ENCODE results near the gene RAC3. TPM values are rescaled to one million over a fixed set of nuclear protein-coding genes. Genes with fewer than 3 reads are reported as not detected.

RAC3 gene
- total and polyA plus RNA-seq, 9 of the 15 experiments (the other 6 are each of a cell fraction or from before 2014, with no cell fraction given) = 0.23 to 292 (median 118) TPM

DNA sequence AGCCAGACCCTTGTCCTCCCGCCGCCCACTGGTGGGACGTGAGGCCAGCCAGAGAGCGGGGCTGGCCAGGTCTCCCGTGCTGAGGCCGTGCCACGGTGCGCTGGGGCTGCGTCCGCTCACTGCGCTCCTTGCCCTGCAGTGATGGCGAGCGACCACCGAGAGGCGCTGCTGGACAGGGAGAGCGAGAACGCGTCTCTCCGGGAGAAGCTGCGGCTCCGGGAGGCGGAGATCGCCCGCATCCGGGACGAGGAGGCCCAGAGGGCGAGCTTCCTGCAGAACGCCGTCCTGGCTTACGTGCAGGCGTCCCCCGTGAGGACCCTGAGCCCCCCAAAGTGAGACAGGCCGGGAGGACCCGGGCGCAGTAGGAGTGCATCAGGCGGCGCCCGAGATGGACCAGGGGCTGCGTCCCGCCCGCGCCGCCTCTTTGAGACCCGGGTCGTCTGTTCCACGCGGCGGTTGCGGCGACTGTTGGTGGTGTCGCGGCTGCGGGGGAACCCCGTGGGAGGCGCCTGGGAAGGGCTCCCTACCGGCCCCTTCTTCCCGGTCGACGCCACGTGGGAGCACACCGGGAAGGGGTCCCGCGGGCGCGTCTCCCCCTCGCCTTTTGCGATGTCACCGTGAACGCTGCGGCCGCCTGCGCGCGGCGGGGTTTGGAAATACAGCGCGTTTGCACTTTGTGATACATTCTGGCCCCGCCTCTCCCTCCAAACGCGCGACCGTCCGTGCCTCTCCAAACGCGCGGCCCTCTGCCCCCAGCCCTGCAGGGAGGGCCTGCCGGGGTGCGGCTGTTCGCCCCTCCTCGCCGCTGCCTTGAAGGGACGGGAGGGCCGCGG lies 792 bp upstream of the RAC3 start (continued):
- TF ChIP-seq ZNF212 (CRISPR knock-in tag; IDR thresholded peaks at IDR 0.05) (no peak), CHD1 (IDR thresholded peaks at IDR 0.05; ENCODE audit: low read length) (no peak), NUFIP1 (IDR thresholded peaks at IDR 0.05; ENCODE audit: partially characterized antibody) (no peak), SNIP1 (IDR thresholded peaks at IDR 0.05; ENCODE audit: low read depth) (no peak), MED1 (CRISPR knock-in tag; IDR thresholded peaks at IDR 0.05; ENCODE audit: borderline replicate concordance) (no peak), BDP1 (IDR thresholded peaks at IDR 0.05; ENCODE audit: insufficient read depth, insufficient read length) (no peak), ARHGAP35 (IDR thresholded peaks at IDR 0.05; ENCODE audit: partially characterized antibody) (no peak), FOXA1 (IDR thresholded peaks at IDR 0.05; ENCODE audit: borderline replicate concordance) (no peak), PRPF4 (IDR thresholded peaks at IDR 0.05; ENCODE audit: insufficient read depth, low read depth, low read length, poor library complexity, severe bottlenecking) (no peak), ZNF324 (CRISPR knock-in tag; IDR thresholded peaks at IDR 0.05) (no peak), ERF (CRISPR knock-in tag; IDR thresholded peaks at IDR 0.05) (no peak; the same call in 1 of the 2 replicates), ZFX (CRISPR knock-in tag; IDR thresholded peaks at IDR 0.05) (peak; percentile 80), CCAR2 (IDR thresholded peaks at IDR 0.05; ENCODE audit: low read depth, low read length) (no peak), ZNF274 (IDR thresholded peaks at IDR 0.05; ENCODE audit: borderline replicate concordance, low read depth, low read length) (no peak), CBFB (CRISPR knock-in tag; IDR thresholded peaks at IDR 0.05) (no peak; the same call in 1 of the 2 replicates), TAF7 (tag; IDR thresholded peaks at IDR 0.05) (no peak), GTF2E2 (tag; IDR thresholded peaks at IDR 0.05) (no peak), CEBPG (CRISPR knock-in tag; IDR thresholded peaks at IDR 0.05) (no peak), CEBPG (tag; conservative IDR thresholded peaks at IDR 0.05 in 1 of 2, IDR thresholded peaks at IDR 0.05 in 1 of 2) (no peak), HNRNPL (IDR thresholded peaks at IDR 0.05; ENCODE audit: low read depth, low read length) (0 out of 2 replicates have a peak, but pooled peaks have one; percentile 10), ZNF316 (IDR thresholded peaks at IDR 0.05) (peak; percentile 72; the same call in 1 of the 2 replicates), NCOA2 (IDR thresholded peaks at IDR 0.05; ENCODE audit: partially characterized antibody in 2 of 2) (no peak), LEF1 (IDR thresholded peaks at IDR 0.05) (0 out of 2 replicates have a peak, but pooled peaks have one; percentile 21), ZFP36 (IDR thresholded peaks at IDR 0.05; ENCODE audit: low read depth, low read length, partially characterized antibody) (no peak), BCL6 (CRISPR knock-in tag; IDR thresholded peaks at IDR 0.05) (no peak)
- TF ChIP-seq, protein P1, sequence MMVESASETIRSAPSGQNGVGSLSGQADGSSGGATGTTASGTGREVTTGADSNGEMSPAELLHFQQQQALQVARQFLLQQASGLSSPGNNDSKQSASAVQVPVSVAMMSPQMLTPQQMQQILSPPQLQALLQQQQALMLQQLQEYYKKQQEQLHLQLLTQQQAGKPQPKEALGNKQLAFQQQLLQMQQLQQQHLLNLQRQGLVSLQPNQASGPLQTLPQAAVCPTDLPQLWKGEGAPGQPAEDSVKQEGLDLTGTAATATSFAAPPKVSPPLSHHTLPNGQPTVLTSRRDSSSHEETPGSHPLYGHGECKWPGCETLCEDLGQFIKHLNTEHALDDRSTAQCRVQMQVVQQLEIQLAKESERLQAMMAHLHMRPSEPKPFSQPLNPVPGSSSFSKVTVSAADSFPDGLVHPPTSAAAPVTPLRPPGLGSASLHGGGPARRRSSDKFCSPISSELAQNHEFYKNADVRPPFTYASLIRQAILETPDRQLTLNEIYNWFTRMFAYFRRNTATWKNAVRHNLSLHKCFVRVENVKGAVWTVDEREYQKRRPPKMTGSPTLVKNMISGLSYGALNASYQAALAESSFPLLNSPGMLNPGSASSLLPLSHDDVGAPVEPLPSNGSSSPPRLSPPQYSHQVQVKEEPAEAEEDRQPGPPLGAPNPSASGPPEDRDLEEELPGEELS (CRISPR knock-in tag; IDR thresholded peaks at IDR 0.05; ENCODE audit: borderline replicate concordance) = no peak
- TF ChIP-seq, protein P2, sequence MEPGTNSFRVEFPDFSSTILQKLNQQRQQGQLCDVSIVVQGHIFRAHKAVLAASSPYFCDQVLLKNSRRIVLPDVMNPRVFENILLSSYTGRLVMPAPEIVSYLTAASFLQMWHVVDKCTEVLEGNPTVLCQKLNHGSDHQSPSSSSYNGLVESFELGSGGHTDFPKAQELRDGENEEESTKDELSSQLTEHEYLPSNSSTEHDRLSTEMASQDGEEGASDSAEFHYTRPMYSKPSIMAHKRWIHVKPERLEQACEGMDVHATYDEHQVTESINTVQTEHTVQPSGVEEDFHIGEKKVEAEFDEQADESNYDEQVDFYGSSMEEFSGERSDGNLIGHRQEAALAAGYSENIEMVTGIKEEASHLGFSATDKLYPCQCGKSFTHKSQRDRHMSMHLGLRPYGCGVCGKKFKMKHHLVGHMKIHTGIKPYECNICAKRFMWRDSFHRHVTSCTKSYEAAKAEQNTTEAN (CRISPR knock-in tag; IDR thresholded peaks at IDR 0.05) = no peak; the same call in 1 of the 2 replicates

Data from K562 (cell line).